Common myeloid progenitor, CD34-positive (primary cell): ENCODE measurements around the gene ZNF653.

ENCODE experiments used
- CTCF ChIA-PET: fragments of 350-600 bp; sonication (Branson Sonifier 250); formaldehyde crosslinking; loops from one replicate; lab custom pipeline; 2021; ENCODE audit warnings: antibody characterized with exemption; lab: Charles Lee
- POLR2A ChIA-PET: fragments of 350-600 bp; sonication (Branson Sonifier 250); formaldehyde crosslinking; loops from one replicate; lab custom pipeline; 2021; ENCODE audit warnings: antibody characterized with exemption; lab: Charles Lee
- DNase-seq, 3 donors: peaks; one replicate each; pipeline versions ENCODE4 v3.0.0 to v3.0.0-alpha.2; 2013
- H3K27ac ChIP-seq, 2 experiments: 1 replicate in 1 of 2; 2 replicates in 1 of 2; pipeline ENCODE4 v1.7.0; 2013; ENCODE audit warnings: inconsistent platforms in 2 of 2, low read length in 2 of 2, mild to moderate bottlenecking in 2 of 2, low read depth in 1 of 2, moderate library complexity in 1 of 2; ENCODE audit not compliant: severe bottlenecking in 2 of 2, insufficient read depth in 1 of 2, poor library complexity in 1 of 2
- H3K27me3 ChIP-seq, 5 experiments: replicated peaks in 2 of 5; 1 replicate in 3 of 5; 2 replicates in 2 of 5; pipeline versions ENCODE4 v1.6.1 to v1.7.0; 2013; ENCODE audit warnings: low read length in 4 of 5, mild to moderate bottlenecking in 2 of 5, moderate library complexity in 2 of 5, inconsistent platforms in 1 of 5; ENCODE audit not compliant: insufficient read depth in 5 of 5, control insufficient read depth in 4 of 5
- H3K36me3 ChIP-seq, 4 experiments: 1 replicate in 2 of 4; 2 replicates in 2 of 4; pipeline versions ENCODE4 v1.6.1 to v1.7.0; 2013; ENCODE audit warnings: low read length in 3 of 4, control low read depth in 1 of 4, mild to moderate bottlenecking in 1 of 4; ENCODE audit not compliant: control insufficient read depth in 4 of 4, insufficient read depth in 4 of 4
- H3K4me1 ChIP-seq, 4 experiments: 1 replicate in 3 of 4; 2 replicates in 1 of 4; pipeline versions ENCODE4 v1.6.1 to v1.7.1; 2013; ENCODE audit warnings: low read length in 3 of 4, mild to moderate bottlenecking in 3 of 4, control low read depth in 1 of 4, inconsistent platforms in 1 of 4, moderate library complexity in 1 of 4; ENCODE audit not compliant: control insufficient read depth in 4 of 4, insufficient read depth in 4 of 4; ENCODE audit errors: control extremely low read depth in 1 of 4
- H3K4me3 ChIP-seq, 7 experiments: 1 replicate in 4 of 7; 2 replicates in 3 of 7; pipeline versions ENCODE4 v1.5.1 to v1.7.0; 2013; ENCODE audit warnings: mild to moderate bottlenecking in 7 of 7, low read length in 6 of 7, moderate library complexity in 6 of 7, inconsistent platforms in 2 of 7, low read depth in 2 of 7, control low read depth in 1 of 7; ENCODE audit not compliant: insufficient read depth in 4 of 7, control insufficient read depth in 1 of 7; ENCODE audit errors: extremely low read depth in 1 of 7
- H3K9me3 ChIP-seq, 5 experiments: 1 replicate in 4 of 5; 2 replicates in 1 of 5; pipeline versions ENCODE4 v1.6.1 to v1.7.1; 2013; ENCODE audit warnings: low read length in 4 of 5, mild to moderate bottlenecking in 2 of 5, inconsistent platforms in 1 of 5, low read depth in 1 of 5, moderate library complexity in 1 of 5; ENCODE audit not compliant: control insufficient read depth in 4 of 5, insufficient read depth in 2 of 5; ENCODE audit errors: control extremely low read depth in 1 of 5
- WGBS: methylation state at CpG from one replicate; pipeline ENCODE4 v1.1.5; 2013; ENCODE audit not compliant: insufficient coverage; 5-methylcytosine and 5-hydroxymethylcytosine counted together

ZNF653 gene

GRCh38 chr19:11494634-11495285 is 10.9 kb downstream of the ZNF653 start:
- H3K36me3 ChIP-seq, result peaks cover 0 to 21% (median 9%) of the 10 kb centered on the region in 4 experiments
- no peaks in the 10 kb centered on the region for H3K4me1 ChIP-seq
- POLR2A ChIA-PET, result no interaction called here

GRCh38 chr19:11489378-11489777 is 16.3 kb downstream of the ZNF653 start:
- Histone ChIP-seq H3K9me3 (no peaks in the 10 kb centered on the region), H3K4me3 (no peak overlapping the region), H3K27me3 (no peaks in the 10 kb centered on the region), H3K27ac (no peak overlapping the region), H3K36me3 (peaks cover 0 to 9% (median under 1%) of the 10 kb centered on the region in 4 experiments), H3K4me1 (no peaks in the 10 kb centered on the region)
- DNase-seq, result no peak
- 98% methylated on average over 5 of the region's 7 CpGs for WGBS
- CTCF ChIA-PET, result no interaction called here
- POLR2A ChIA-PET, result no interaction called here

More at GRCh38 chr19:11494634-11495285, 10.9 kb downstream of the ZNF653 start:
- Histone ChIP-seq H3K27me3 (no peaks in the 10 kb centered on the region), H3K9me3 (no peaks in the 10 kb centered on the region), H3K27ac (no peak overlapping the region), H3K4me3 (no peak overlapping the region)
- no peak for DNase-seq
- WGBS, result 96% methylated on average over 17 of the region's 27 CpGs
- CTCF ChIA-PET, result interaction anchor here (0.8 to 1.7 kb wide), 3 partner anchors 10 to 27 kb away, joined by 3 to 5 read pairs (median 4); no protein-coding TSS in a partner anchor

- POLR2A ChIA-PET, result interaction anchor here (0.6 kb wide), 1 partner anchor 273 kb away, joined by 3 read pairs; no protein-coding TSS in a partner anchor
- DNase-seq, result no peak
- Histone ChIP-seq H3K27me3 (peaks cover 0 to 15% (median 0%) of the 10 kb centered on the region in 5 experiments), H3K27ac (no peak overlapping the region), H3K4me3 (no peak overlapping the region), H3K36me3 (peaks cover 0 to 11% (median 0%) of the 10 kb centered on the region in 4 experiments), H3K9me3 (no peaks in the 10 kb centered on the region), H3K4me1 (peaks cover 0 to 15% (median 13%) of the 10 kb centered on the region in 4 experiments)
- 93% methylated on average over 44 of the region's 45 CpGs for WGBS
- CTCF ChIA-PET, result interaction anchor here (0.9 kb wide), 1 partner anchor 84 kb away, joined by 4 read pairs; no protein-coding TSS in a partner anchor
These were observed 18.8 kb downstream of the ZNF653 start for GRCh38 chr19:11486661-11487503.

GRCh38 chr19:11485245-11485837 is 20.3 kb downstream of the ZNF653 start:
- Histone ChIP-seq H3K9me3 (no peaks in the 10 kb centered on the region), H3K4me3 (no peak overlapping the region), H3K4me1 (peaks cover 0 to 24% (median 18%) of the 10 kb centered on the region in 4 experiments), H3K27ac (no peak overlapping the region), H3K27me3 (peaks cover 0 to 30% (median 9%) of the 10 kb centered on the region in 5 experiments), H3K36me3 (peaks cover 0 to 8% (median 0%) of the 10 kb centered on the region in 4 experiments)
- DNase-seq, result no peak
- 98% methylated on average over 11 of the region's 13 CpGs for WGBS
- ChIA-PET CTCF (interaction anchor here (0.5 to 1.6 kb wide), 7 partner anchors 10 to 840 kb away, joined by 3 to 4 read pairs (median 3); partner anchors contain the start of gene SWSAP1), POLR2A (interaction anchor here (0.6 kb wide), 1 partner anchor 226 kb away, joined by 5 read pairs; no protein-coding TSS in a partner anchor)

- no peak overlapping the region for H3K27ac ChIP-seq
- 97% methylated on average over 37 of the region's 57 CpGs for WGBS
- H3K4me1 ChIP-seq, result peaks cover 0 to 28% (median 20%) of the 10 kb centered on the region in 4 experiments
- DNase-seq, result no peak
- POLR2A ChIA-PET, result no interaction called here
- no peak overlapping the region for H3K4me3 ChIP-seq
- H3K36me3 ChIP-seq, result peaks cover 0 to 8% (median 0%) of the 10 kb centered on the region in 4 experiments
- no peaks in the 10 kb centered on the region for H3K9me3 ChIP-seq
- CTCF ChIA-PET, result interaction anchor here (1.1 to 2.1 kb wide), 19 partner anchors 12 to 240 kb away, joined by 3 to 11 read pairs (median 4); no protein-coding TSS in a partner anchor
- peaks cover 0 to 48% (median 16%) of the 10 kb centered on the region in 5 experiments for H3K27me3 ChIP-seq
These were observed 22.1 kb downstream of the ZNF653 start for GRCh38 chr19:11483366-11484111.

- Histone ChIP-seq H3K4me3 (peak overlapping the region in 4 of 7 experiments; percentile 11 to 51 (median 38)), H3K4me1 (peaks cover 0 to 28% (median 20%) of the 10 kb centered on the region in 4 experiments), H3K27ac (no peak overlapping the region), H3K36me3 (peaks cover 0 to 8% (median 0%) of the 10 kb centered on the region in 4 experiments), H3K9me3 (no peaks in the 10 kb centered on the region), H3K27me3 (peaks cover 0 to 58% (median 18%) of the 10 kb centered on the region in 5 experiments)
- ChIA-PET CTCF (interaction anchor here (0.6 to 2.3 kb wide), 29 partner anchors 12 to 350 kb away, joined by 3 to 11 read pairs (median 3); partner anchors contain the start of gene EPOR), POLR2A (no interaction called here)
- WGBS, result under 1% methylated on average over 49 of the region's 58 CpGs
- peak; percentile 91 to 96 (median 96) for DNase-seq
These were observed 23.1 kb downstream of the ZNF653 start for GRCh38 chr19:11482384-11483050.
